Endothelial cell of umbilical vein (primary cell): ENCODE results near the gene GPR135. TPM values are rescaled to one million over a fixed set of nuclear protein-coding genes. Genes with fewer than 3 reads are reported as not detected.

Experiments
- BruUV-seq: library from RNA; stranded (reverse); fragments of 400-500 nt; replicated peaks from 2 replicates; lab custom pipeline; 2021; lab: Mats Ljungman, UMichigan
- CTCF ChIA-PET: fragments of 300-600, 350-600 bp; sonication (Branson Sonifier 250); formaldehyde crosslinking; loops from one replicate; lab custom pipeline; 2021; ENCODE audit warnings: antibody characterized with exemption, inconsistent platforms; lab: Charles Lee
- POLR2A ChIA-PET: fragments of 300-600, 350-600 bp; sonication (Branson Sonifier 250); formaldehyde crosslinking; loops from one replicate; lab custom pipeline; 2021; ENCODE audit warnings: antibody characterized with exemption, inconsistent platforms; lab: Charles Lee
- DNase-seq: peaks from one replicate; pipeline ENCODE4 v3.0.0-alpha.2; 2011; ENCODE audit warnings: low read depth, low spot score
- FAIRE-seq: peaks from 2 replicates; lab custom pipeline; 2011; peaks lifted over from hg19 to GRCh38; lab: Jason Lieb, UNC
- H2AFZ ChIP-seq: 2 replicates; pipeline ENCODE4 v1.6.0; 2012; ENCODE audit warnings: low read depth, low read length, control low read depth, inconsistent platforms
- H3K27ac ChIP-seq: 2 replicates; pipeline ENCODE4 v1.5.1; 2011; ENCODE audit warnings: low read depth, mild to moderate bottlenecking, control low read depth, low read length, moderate library complexity; ENCODE audit not compliant: insufficient read depth
- H3K27me3 ChIP-seq, 2 experiments: 2 replicates each; pipeline versions ENCODE4 v1.6.0 to v1.6.1; 2011; ENCODE audit warnings: low read length in 2 of 2, mixed read lengths in 1 of 2; ENCODE audit not compliant: control insufficient read depth in 2 of 2, insufficient read depth in 2 of 2
- H3K36me3 ChIP-seq, 2 experiments: 2 replicates in 1 of 2; 3 replicates in 1 of 2; pipeline ENCODE4 v1.5.1; 2011; ENCODE audit warnings: low read length in 2 of 2, mild to moderate bottlenecking in 1 of 2, moderate library complexity in 1 of 2; ENCODE audit not compliant: control insufficient read depth in 2 of 2, insufficient read depth in 2 of 2; ENCODE audit errors: extremely low read depth in 1 of 2
- H3K4me1 ChIP-seq: 3 replicates; pipeline ENCODE4 v1.5.1; 2011; ENCODE audit warnings: mild to moderate bottlenecking, low read length; ENCODE audit not compliant: control insufficient read depth, insufficient read depth; ENCODE audit errors: extremely low read depth
- H3K4me2 ChIP-seq: 2 replicates; pipeline ENCODE4 v1.6.1; 2011; ENCODE audit warnings: low read length, control low read depth, mixed read lengths; ENCODE audit not compliant: insufficient read depth
- H3K4me3 ChIP-seq, 3 experiments: fragments of 200-600 bp in 1 of 3; sonication (generic), shearing (Covaris generic) in 1 of 3; replicated peaks in 1 of 3; 2 replicates each; pipeline ENCODE4 v1.5.1; 2011 to 2016; ENCODE audit warnings: control low read depth in 3 of 3, low read length in 3 of 3, mild to moderate bottlenecking in 2 of 3, inconsistent platforms in 1 of 3, low read depth in 1 of 3, moderate library complexity in 1 of 3; ENCODE audit not compliant: insufficient read depth in 1 of 3
- H3K79me2 ChIP-seq: 2 replicates; pipeline ENCODE4 v1.6.0; 2012; ENCODE audit warnings: low read length, inconsistent platforms; ENCODE audit not compliant: control insufficient read depth, insufficient read depth
- H3K9ac ChIP-seq: replicated peaks from 2 replicates; pipeline ENCODE3; 2011; ENCODE audit warnings: low read length, control low read depth; ENCODE audit not compliant: insufficient read depth; ENCODE audit errors: extremely low read depth
- H3K9me1 ChIP-seq: replicated peaks from 3 replicates; pipeline ENCODE4 v1.6.0; 2011; ENCODE audit warnings: mild to moderate bottlenecking, low read length; ENCODE audit not compliant: control insufficient read depth, insufficient read depth; ENCODE audit errors: extremely low read depth
- H3K9me3 ChIP-seq: replicated peaks from 2 replicates; pipeline ENCODE4 v1.5.1; 2012; ENCODE audit warnings: low read length, inconsistent platforms; ENCODE audit not compliant: control insufficient read depth, insufficient read depth
- H4K20me1 ChIP-seq: replicated peaks from 2 replicates; pipeline ENCODE3; 2011; ENCODE audit warnings: mild to moderate bottlenecking, low read length; ENCODE audit not compliant: control insufficient read depth, insufficient read depth; ENCODE audit errors: extremely low read depth
- CTCF ChIP-seq, 2 donors: IDR thresholded peaks; 1 replicate in 1 of 2; 2 replicates in 1 of 2; pipeline ENCODE4 v1.5.1; 2011; ENCODE audit warnings: low read length in 2 of 2, mild to moderate bottlenecking in 2 of 2, moderate library complexity in 2 of 2, control low read depth in 1 of 2, inconsistent platforms in 1 of 2, low read depth in 1 of 2; ENCODE audit not compliant: insufficient read depth in 1 of 2; ENCODE audit errors: extremely low read depth in 1 of 2
- EZH2 ChIP-seq: IDR thresholded peaks from 2 replicates; pipeline ENCODE4 v1.6.1; 2012; ENCODE audit warnings: borderline replicate concordance, low read depth, mild to moderate bottlenecking, moderate library complexity, low read length, inconsistent platforms; ENCODE audit not compliant: severe bottlenecking
- FOS ChIP-seq: IDR thresholded peaks from 2 replicates; pipeline ENCODE4 v1.6.1; 2011; ENCODE audit warnings: mild to moderate bottlenecking, low read length, moderate library complexity, borderline replicate concordance; ENCODE audit not compliant: insufficient read depth
- JUN ChIP-seq: IDR thresholded peaks from 2 replicates; pipeline ENCODE4 v1.6.1; 2011; ENCODE audit warnings: borderline replicate concordance, low read depth; ENCODE audit not compliant: insufficient read length, insufficient read depth
- MAX ChIP-seq: IDR thresholded peaks from 2 replicates; pipeline ENCODE4 v1.6.1; 2011; ENCODE audit not compliant: insufficient read depth, insufficient read length
- MYC ChIP-seq: IDR thresholded peaks from one replicate; pipeline ENCODE4 v1.6.1; 2011; ENCODE audit warnings: mild to moderate bottlenecking, low read depth, low read length
- POLR2A ChIP-seq: IDR thresholded peaks from 2 replicates; pipeline ENCODE4 v1.6.1; 2012; ENCODE audit warnings: low read depth, mild to moderate bottlenecking, control low read depth, low read length
- dilution Hi-C: fragments of 300-500 bp; cut with MboI; formaldehyde crosslinking; loops from one replicate; pipeline ENCODE4 v1.15.0; 2019; ENCODE audit warnings: low sequenced_read_pairs; ENCODE audit not compliant: extremely low pct_ligation_motif_present
- intact Hi-C: fragments of 100-400 bp; cut with micrococcal nuclease; formaldehyde crosslinking; loops from one replicate; pipeline ENCODE4 v1.10.0; 2022
- polyA plus RNA-seq, 4 experiments: library from polyadenylated mRNA; depleted of rRNA in 3 of 4; stranded (reverse) in 3 of 4; unstranded in 1 of 4; fragments of >200 nt; gene quantifications; 2 replicates each; pipeline versions ENCODE4 v1.2.1 to v1.2.3, GENCODE V29; 2011 to 2012; ENCODE audit warnings: missing spikeins in 1 of 4
- total RNA-seq: library from RNA; stranded (reverse); gene quantifications from 2 replicates; pipeline ENCODE4 v1.2.3, GENCODE V29; 2021

Gene GPR135
- total and polyA plus RNA-seq, 2 donors (not counting 3 experiments of a cell fraction or from before 2014, with no cell fraction given): 0.80 to 3.4 TPM

GRCh38 chr14:59509101-59509500, 43.9 kb upstream of the GPR135 start:
- Histone ChIP-seq H3K9me3 (no peaks in the 10 kb centered on the region), H3K9me1 (no peaks in the 10 kb centered on the region), H3K9ac (no peak overlapping the region), H2AFZ (no peak overlapping the region), H3K4me1 (no peaks in the 10 kb centered on the region), H4K20me1 (no peaks in the 10 kb centered on the region), H3K4me2 (no peak overlapping the region), H3K36me3 (no peaks in the 10 kb centered on the region), H3K4me3 (no peak overlapping the region), H3K27me3 (peaks cover 0 to 7% of the 10 kb centered on the region in 2 experiments), H3K27ac (no peak overlapping the region), H3K79me2 (no peaks in the 10 kb centered on the region)
- TF ChIP-seq MAX: no peak
- no peak for TF ChIP-seq MYC
- TF ChIP-seq EZH2: no peak
- no peak for TF ChIP-seq CTCF (IDR thresholded peaks at IDR 0.05; ENCODE audit: extremely low read depth in 1 of 2, insufficient read depth in 1 of 2, low read depth in 1 of 2, low read length in 2 of 2)
- no peak for TF ChIP-seq FOS
- no peak for TF ChIP-seq POLR2A
- TF ChIP-seq JUN: no peak
- dilution Hi-C loops: no loop called here
- FAIRE-seq (no peak), DNase-seq (no peak)
- CTCF ChIA-PET: interaction anchor here (1.6 to 2.9 kb wide), 2 partner anchors 68 to 389 kb away, joined by 8 to 22 read pairs; partner anchors contain the start of gene CCDC175
- no TSS peak for BruUV-seq
- intact Hi-C loops: loop anchor here (5.0 to 10.0 kb wide), 2 partner anchors 388 to 656 kb away; partner anchors contain the start of gene DHRS7
- POLR2A ChIA-PET: no interaction called here
